Right hindlimb (tissue), 1 donor: Measurements from ENCODE around the gene CENPT.

Experiments used
- DNase-seq: peaks from one replicate; pipeline ENCODE4 v3.0.0-alpha.2; 2018

The CENPT gene, protein sequence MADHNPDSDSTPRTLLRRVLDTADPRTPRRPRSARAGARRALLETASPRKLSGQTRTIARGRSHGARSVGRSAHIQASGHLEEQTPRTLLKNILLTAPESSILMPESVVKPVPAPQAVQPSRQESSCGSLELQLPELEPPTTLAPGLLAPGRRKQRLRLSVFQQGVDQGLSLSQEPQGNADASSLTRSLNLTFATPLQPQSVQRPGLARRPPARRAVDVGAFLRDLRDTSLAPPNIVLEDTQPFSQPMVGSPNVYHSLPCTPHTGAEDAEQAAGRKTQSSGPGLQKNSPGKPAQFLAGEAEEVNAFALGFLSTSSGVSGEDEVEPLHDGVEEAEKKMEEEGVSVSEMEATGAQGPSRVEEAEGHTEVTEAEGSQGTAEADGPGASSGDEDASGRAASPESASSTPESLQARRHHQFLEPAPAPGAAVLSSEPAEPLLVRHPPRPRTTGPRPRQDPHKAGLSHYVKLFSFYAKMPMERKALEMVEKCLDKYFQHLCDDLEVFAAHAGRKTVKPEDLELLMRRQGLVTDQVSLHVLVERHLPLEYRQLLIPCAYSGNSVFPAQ

GRCh38 chr16:67847064-67847861 lies at the start of gene CENPT:
Gene CENPT (minus strand): TSS chr16:67847693. CDS start chr16:67833859, 13,834 bp downstream.
- DNase-seq = peak; percentile 27

GRCh38 chr16:67897231-67897630 lies 49.7 kb upstream of the CENPT start:
- DNase-seq = peak; percentile 56

- DNase-seq = no peak
Observed at GRCh38 chr16:67893743-67894399, 46.4 kb upstream of the CENPT start.

- DNase-seq = peak; percentile 98
Observed at GRCh38 chr16:67892899-67893742, 45.6 kb upstream of the CENPT start, which contains the start of gene PSKH1. Gene PSKH1 (plus strand): TSS chr16:67893254. CDS start chr16:67908750, 15,496 bp downstream.

- no peak for DNase-seq
Observed at GRCh38 chr16:67892375-67892774, 44.9 kb upstream of the CENPT start.

DNA sequence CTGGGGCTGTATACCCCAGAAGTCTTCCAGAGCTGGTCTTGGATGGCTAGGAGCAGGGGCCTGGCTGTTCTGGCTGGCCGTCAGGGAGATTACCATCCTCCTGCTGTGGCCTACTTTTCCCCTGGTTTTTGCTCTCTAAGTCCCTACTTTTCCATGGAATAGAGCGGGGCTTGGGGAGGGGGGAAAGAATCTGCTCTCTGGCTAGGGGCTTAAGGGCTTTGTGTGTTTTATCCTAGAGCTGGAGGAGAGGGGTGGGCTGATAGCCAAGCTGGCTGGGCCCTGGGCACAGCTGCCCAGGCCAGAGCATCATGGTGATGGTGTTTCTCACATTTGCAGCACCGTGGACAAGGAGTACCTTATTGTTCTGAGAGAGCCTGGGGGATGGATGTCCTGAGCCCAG lies 40.8 kb upstream of the CENPT start:
- DNase-seq = no peak

- no peak for DNase-seq
Observed at GRCh38 chr16:67886387-67886786, 38.9 kb upstream of the CENPT start.

DNA sequence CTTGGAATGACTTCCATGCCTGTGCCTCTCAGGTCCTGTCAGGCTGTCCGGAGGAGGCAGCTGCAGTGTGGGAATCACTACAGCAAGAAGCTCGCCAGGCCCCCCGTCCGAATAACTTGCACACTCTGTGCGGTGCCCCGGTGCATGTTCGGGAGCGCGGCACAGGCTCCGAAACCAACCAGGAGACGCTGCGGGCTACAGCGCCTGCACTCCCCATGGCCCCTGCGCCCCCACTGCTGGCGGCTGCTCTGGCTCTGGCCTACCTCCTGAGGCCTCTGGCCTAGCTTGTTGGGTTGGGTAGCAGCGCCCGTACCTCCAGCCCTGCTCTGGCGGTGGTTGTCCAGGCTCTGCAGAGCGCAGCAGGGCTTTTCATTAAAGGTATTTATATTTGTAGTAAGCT lies 38.5 kb upstream of the CENPT start:
- DNase-seq = no peak

DNA sequence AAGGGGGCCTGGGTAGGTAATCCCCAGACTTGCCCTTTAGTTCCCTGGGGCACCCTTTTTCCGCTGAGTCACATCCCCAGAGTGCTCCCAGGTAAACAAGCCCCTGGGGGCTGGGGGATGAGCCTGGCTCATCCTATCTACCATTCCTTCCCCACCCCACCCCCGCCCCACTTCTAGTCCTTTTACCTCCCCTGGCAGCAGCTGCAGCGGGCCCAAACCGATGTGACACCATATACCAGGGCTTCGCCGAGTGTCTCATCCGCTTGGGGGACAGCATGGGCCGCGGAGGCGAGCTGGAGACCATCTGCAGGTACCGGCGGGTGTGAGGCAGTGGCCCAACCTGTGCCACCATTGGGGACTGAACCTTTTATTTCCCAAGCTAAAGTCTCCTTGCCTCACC lies 38.1 kb upstream of the CENPT start:
- no peak for DNase-seq

- peak; percentile 93 for DNase-seq
Observed at GRCh38 chr16:67884684-67885083, 37.2 kb upstream of the CENPT start, which contains the start of gene NRN1L. Gene NRN1L (plus strand): TSS chr16:67884885. CDS start chr16:67884904, 19 bp downstream.

DNA sequence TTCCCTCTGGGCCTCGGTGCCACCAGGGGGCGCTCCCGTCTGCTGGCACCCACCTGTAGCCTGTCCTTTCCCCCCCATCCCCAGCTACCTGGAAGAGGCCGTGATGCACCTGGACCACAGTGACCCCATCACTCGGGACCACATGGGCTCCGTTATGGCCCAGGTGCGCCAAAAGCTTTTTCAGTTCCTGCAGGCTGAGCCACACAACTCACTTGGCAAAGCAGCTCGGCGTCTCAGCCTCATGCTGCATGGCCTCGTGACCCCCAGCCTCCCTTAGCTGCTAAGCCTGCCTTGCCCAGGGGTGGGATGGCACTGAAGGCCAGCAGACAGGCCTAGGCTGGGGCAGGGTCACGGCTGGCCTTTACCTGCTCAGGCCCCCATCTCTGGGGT lies 36.4 kb upstream of the CENPT start:
- DNase-seq = peak; percentile 59

DNA sequence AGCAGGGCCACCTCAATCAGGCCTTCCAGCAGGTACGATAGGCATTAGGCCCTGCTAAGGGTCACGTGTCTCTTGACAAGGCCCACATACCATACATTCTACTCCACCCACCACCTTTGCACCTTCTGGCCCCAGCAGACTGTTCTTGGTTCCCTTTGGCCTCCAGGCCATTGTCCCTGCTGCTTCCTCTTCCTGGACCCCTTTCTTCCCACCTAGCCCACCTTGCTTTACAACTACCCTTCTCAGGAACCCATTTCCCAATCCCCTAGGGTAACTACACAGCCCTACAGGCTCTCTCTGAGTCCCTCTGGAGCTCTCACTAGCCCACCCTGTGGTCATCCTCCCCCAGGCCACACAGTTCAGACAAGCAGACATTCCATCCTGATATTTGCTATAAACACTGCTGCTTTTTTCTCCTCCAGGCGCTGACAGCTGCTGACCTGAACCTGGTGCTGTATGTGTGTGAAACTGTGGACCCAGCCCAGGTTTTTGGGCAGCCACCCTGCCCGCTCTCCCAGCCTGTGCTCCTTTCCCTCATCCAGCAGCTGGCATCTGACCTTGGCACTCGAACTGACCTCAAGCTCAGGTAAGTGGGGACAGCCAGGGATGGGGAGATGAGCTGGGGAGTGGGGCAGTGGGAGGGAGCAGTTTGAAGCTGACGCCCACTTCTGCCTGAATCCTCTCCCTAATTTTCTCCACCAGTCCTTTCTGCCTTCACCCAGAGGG lies 35.8 kb upstream of the CENPT start:
- DNase-seq = no peak

DNA sequence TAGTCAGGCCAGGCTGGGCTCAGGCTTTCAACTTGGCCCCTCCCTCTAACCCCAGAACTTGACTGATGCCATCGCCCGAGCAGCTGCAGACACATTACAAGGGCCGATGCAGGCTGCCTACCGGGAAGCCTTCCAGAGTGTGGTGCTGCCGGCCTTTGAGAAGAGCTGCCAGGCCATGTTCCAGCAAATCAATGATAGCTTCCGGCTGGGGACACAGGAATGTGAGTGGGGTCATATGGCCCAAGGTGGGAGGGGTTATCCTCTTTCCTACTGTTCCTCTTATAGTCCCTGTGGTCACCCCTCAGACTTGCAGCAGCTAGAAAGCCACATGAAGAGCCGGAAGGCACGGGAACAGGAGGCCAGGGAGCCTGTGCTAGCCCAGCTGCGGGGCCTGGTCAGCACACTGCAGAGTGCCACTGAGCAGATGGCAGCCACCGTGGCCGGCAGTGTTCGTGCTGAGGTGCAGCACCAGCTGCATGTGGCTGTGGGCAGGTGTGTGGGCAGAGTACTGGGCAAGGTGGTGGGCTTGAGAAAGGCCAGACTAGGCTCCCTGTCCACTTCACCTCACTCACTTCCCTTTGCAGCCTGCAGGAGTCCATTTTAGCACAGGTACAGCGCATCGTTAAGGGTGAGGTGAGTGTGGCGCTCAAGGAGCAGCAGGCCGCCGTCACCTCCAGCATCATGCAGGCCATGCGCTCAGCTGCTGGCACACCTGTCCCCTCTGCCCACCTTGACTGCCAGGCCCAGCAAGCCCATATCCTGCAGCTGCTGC lies 35.1 kb upstream of the CENPT start:
- peak; percentile 85 for DNase-seq

DNA sequence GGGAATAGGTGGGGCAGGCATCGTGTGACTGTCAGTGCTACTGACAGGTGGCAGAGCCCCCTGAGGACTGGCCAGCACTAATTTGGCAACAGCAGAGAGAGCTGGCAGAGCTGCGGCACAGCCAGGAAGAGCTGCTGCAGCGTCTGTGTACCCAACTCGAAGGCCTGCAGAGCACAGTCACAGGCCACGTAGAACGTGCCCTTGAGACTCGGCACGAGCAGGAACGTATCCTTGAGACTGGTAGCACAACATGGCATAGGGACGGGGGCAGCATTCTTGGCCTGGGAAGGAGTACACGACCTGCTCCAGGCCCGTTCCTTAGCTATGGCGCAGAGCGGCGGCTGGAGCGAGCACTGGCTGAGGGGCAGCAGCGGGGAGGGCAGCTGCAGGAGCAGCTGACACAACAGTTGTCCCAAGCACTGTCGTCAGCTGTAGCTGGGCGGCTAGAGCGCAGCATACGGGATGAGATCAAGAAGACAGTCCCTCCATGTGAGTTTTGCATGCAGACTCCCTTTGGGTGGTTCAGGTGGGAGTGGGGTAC lies 34.2 kb upstream of the CENPT start:
- peak; percentile 65 for DNase-seq

- DNase-seq = no peak
Observed at GRCh38 chr16:67880584-67880983, 33.1 kb upstream of the CENPT start.

GRCh38 chr16:67879936-67880335 lies 32.4 kb upstream of the CENPT start:
- no peak for DNase-seq

DNA sequence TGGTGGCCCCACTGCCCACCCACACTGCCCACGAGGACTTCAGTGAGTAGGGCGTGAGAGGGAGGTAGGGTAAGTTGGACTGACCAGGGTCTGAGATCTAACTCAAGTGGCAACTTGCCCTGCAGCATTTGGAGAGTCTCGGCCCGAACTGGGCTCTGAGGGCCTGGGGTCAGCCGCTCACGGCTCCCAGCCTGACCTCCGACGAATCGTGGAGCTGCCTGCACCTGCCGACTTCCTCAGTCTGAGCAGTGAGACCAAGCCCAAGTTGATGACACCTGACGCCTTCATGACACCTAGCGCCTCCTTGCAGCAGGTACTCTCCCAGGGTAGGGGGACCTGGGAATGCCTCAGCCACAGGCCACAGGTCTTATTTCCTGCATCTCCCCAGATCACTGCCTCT lies 32.0 kb upstream of the CENPT start:
- DNase-seq = no peak

- no peak for DNase-seq
Observed at GRCh38 chr16:67878846-67879245, 31.4 kb upstream of the CENPT start.

- DNase-seq = no peak
Observed at GRCh38 chr16:67878232-67878631, 30.7 kb upstream of the CENPT start.

DNA sequence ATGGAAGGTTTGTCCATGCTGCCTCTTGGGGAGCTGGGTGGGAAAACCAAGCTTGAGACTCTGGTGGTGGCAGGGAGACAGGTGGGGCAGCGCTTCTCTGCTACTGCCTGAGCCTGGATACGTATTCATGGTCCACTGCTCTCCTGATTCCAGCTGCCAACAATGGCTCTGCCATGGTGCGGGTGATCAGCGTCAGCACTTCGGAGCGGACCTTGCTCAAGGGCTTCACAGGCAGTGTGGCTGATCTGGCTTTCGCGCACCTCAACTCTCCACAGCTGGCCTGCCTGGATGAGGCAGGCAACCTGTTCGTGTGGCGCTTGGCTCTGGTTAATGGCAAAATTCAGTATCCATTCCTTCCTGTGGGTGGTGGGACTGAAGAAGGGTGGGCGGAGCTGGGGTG lies 29.6 kb upstream of the CENPT start:
- no peak for DNase-seq
